Left lung (tissue), 10 donors: ENCODE measurements around the gene KCNG2. TPM values are rescaled to one million over a fixed set of nuclear protein-coding genes. Genes with fewer than 3 reads are reported as not detected.

Source experiments
- ATAC-seq: fragments of 200-7000 bp; cut with Tn5 transposase; one replicate; pipeline ENCODE4 v1.9.1; 2020; ENCODE audit warnings: moderate library complexity
- DNase-seq, 4 donors: peaks; one replicate each; pipeline ENCODE4 v3.0.0-alpha.2; 2013 to 2020
- H3K27ac ChIP-seq, 2 donors: fragments of 200-600 bp; sonication (generic) in 1 of 2; one replicate each; pipeline versions ENCODE4 v1.5.0 to v1.8.0; 2020 to 2021
- H3K27me3 ChIP-seq, 2 donors: fragments of 200-600 bp; sonication (generic) in 1 of 2; one replicate each; pipeline versions ENCODE4 v1.5.0 to v1.8.0; 2020 to 2021
- H3K36me3 ChIP-seq, 2 donors: fragments of 200-600 bp; sonication (generic) in 1 of 2; one replicate each; pipeline versions ENCODE4 v1.5.0 to v1.8.0; 2020 to 2021
- H3K4me1 ChIP-seq, 2 donors: fragments of 200-600 bp; one replicate each; pipeline ENCODE4 v1.8.0; 2021
- H3K4me3 ChIP-seq, 2 donors: fragments of 200-600 bp; sonication (generic) in 1 of 2; one replicate each; pipeline versions ENCODE4 v1.5.0 to v1.8.0; 2020 to 2021; ENCODE audit warnings: mild to moderate bottlenecking in 1 of 2
- H3K9me3 ChIP-seq, 2 donors: fragments of 200-600 bp; sonication (generic) in 1 of 2; one replicate each; pipeline versions ENCODE4 v1.5.0 to v1.8.0; 2020 to 2021
- CTCF ChIP-seq, 2 donors: fragments of 200-600 bp; sonication (generic) in 1 of 2; IDR thresholded peaks; one replicate each; pipeline versions ENCODE4 v1.5.0 to v1.8.0; 2021; ENCODE audit warnings: antibody characterized with exemption in 2 of 2
- intact Hi-C, 2 donors: fragments of 100-400 bp; cut with DNase I; formaldehyde crosslinking; loops; one replicate each; pipeline versions ENCODE4 v1.11.2 to v1.14.2; 2022
- polyA plus RNA-seq, 6 donors: library from polyadenylated mRNA; unstranded; fragments of 120-200 nt; gene quantifications; one replicate each; pipeline ENCODE4 v1.2.1, GENCODE V29; 2013; ENCODE audit not compliant: insufficient read length in 6 of 6
- total RNA-seq, 2 donors: library from RNA; stranded (reverse); fragmentation: NEBNext Ultra II Directional; extraction: Animal tissue kit (Norgen Biotek cat#: 25700); gene quantifications; one replicate each; pipeline ENCODE4 v1.2.1, GENCODE V29; 2021
- donor health status: DM: no; HTN: yes; CAD: no.
- donor health status: DM: no; HTN: no; CAD: no.

Gene KCNG2
- total and polyA plus RNA-seq, 8 donors, result 0.17 to 1.1 (median 0.31) TPM

GRCh38 chr18:79774111-79774510 is 23.6 kb upstream of the KCNG2 start:
- peaks cover 0 to 6% of the 10 kb centered on the region in 2 donors for H3K9me3 ChIP-seq
- DNase-seq, result peak in 1 of 4 donors; percentile 12
- ATAC-seq, result no peak
- H3K36me3 ChIP-seq, result no peaks in the 10 kb centered on the region
- H3K27ac ChIP-seq, result no peak overlapping the region
- TF ChIP-seq CTCF (IDR thresholded peaks at IDR 0.05), result no peak
- intact Hi-C loops, result no loop called here
- H3K4me1 ChIP-seq, result no peaks in the 10 kb centered on the region
- peaks cover 0 to 68% of the 10 kb centered on the region in 2 donors for H3K27me3 ChIP-seq
- H3K4me3 ChIP-seq, result no peak overlapping the region

- H3K4me3 ChIP-seq, result no peak overlapping the region
- no peaks in the 10 kb centered on the region for H3K36me3 ChIP-seq
- intact Hi-C loops, result no loop called here
- no peaks in the 10 kb centered on the region for H3K4me1 ChIP-seq
- no peaks in the 10 kb centered on the region for H3K9me3 ChIP-seq
- DNase-seq, result peak in 2 of 4 donors; percentile 11 to 59
- H3K27me3 ChIP-seq, result peaks cover 0 to 75% of the 10 kb centered on the region in 2 donors
- no peak overlapping the region for H3K27ac ChIP-seq
- TF ChIP-seq CTCF (IDR thresholded peaks at IDR 0.05), result no peak
- no peak for ATAC-seq
Measured at GRCh38 chr18:79775441-79776221, 22.1 kb upstream of the KCNG2 start.

- ATAC-seq (no peak), DNase-seq (peak in 1 of 4 donors; percentile 19)
- peaks cover 0 to 72% of the 10 kb centered on the region in 2 donors for H3K27me3 ChIP-seq
- no peak for TF ChIP-seq CTCF (IDR thresholded peaks at IDR 0.05)
- H3K9me3 ChIP-seq, result no peaks in the 10 kb centered on the region
- H3K4me3 ChIP-seq, result no peak overlapping the region
- H3K27ac ChIP-seq, result no peak overlapping the region
- no peaks in the 10 kb centered on the region for H3K4me1 ChIP-seq
- intact Hi-C loops, result no loop called here
- H3K36me3 ChIP-seq, result no peaks in the 10 kb centered on the region
Measured at GRCh38 chr18:79776674-79777073, 21.1 kb upstream of the KCNG2 start.

- Histone ChIP-seq H3K4me1 (no peaks in the 10 kb centered on the region), H3K4me3 (no peak overlapping the region), H3K9me3 (no peaks in the 10 kb centered on the region), H3K27me3 (peaks cover 0 to 62% of the 10 kb centered on the region in 2 donors), H3K36me3 (no peaks in the 10 kb centered on the region), H3K27ac (no peak overlapping the region)
- TF ChIP-seq CTCF (IDR thresholded peaks at IDR 0.05), result no peak
- DNase-seq (peak in 1 of 4 donors; percentile 28), ATAC-seq (no peak)
- intact Hi-C loops, result no loop called here
Measured at GRCh38 chr18:79778291-79778791, 19.4 kb upstream of the KCNG2 start.

- H3K9me3 ChIP-seq, result no peaks in the 10 kb centered on the region
- H3K4me1 ChIP-seq, result no peaks in the 10 kb centered on the region
- ATAC-seq (no peak), DNase-seq (peak in 1 of 4 donors; percentile 22)
- no peak for TF ChIP-seq CTCF (IDR thresholded peaks at IDR 0.05)
- no peaks in the 10 kb centered on the region for H3K36me3 ChIP-seq
- intact Hi-C loops, result no loop called here
- no peak overlapping the region for H3K27ac ChIP-seq
- peaks cover 0 to 60% of the 10 kb centered on the region in 2 donors for H3K27me3 ChIP-seq
- no peak overlapping the region for H3K4me3 ChIP-seq
Measured at GRCh38 chr18:79779021-79779699, 18.6 kb upstream of the KCNG2 start.
